CD4-positive, alpha-beta T cell (primary cell): Measurements from ENCODE around the gene CAMK4. TPM values are rescaled to one million over a fixed set of nuclear protein-coding genes. Genes with fewer than 3 reads are reported as not detected.

Source experiments
- ATAC-seq: fragments of 200-7000 bp; cut with Tn5 transposase; one replicate; pipeline ENCODE4 v1.10.0; 2022; ENCODE audit warnings: mild to moderate bottlenecking; ENCODE audit not compliant: poor library complexity
- CTCF ChIA-PET: fragments of 350-600 bp; sonication (Branson Sonifier 250); formaldehyde crosslinking; loops from one replicate; lab custom pipeline; 2021; ENCODE audit warnings: antibody characterized with exemption, inconsistent platforms; lab: Charles Lee
- POLR2A ChIA-PET: fragments of 350-600 bp; sonication (Branson Sonifier 250); formaldehyde crosslinking; loops from one replicate; lab custom pipeline; 2021; ENCODE audit warnings: antibody characterized with exemption, inconsistent platforms; lab: Charles Lee
- DNase-seq, 14 experiments: peaks; one replicate each; pipeline ENCODE4 v3.0.0-alpha.2; 2013 to 2020; ENCODE audit warnings: mixed read lengths in 2 of 14
- H3K27ac ChIP-seq, 2 donors: one replicate each; pipeline versions ENCODE4 v1.5.1 to v1.7.0; 2013; ENCODE audit warnings: low read length in 2 of 2, low read depth in 1 of 2, mild to moderate bottlenecking in 1 of 2
- H3K27me3 ChIP-seq, 2 experiments: 1 replicate in 1 of 2; 2 replicates in 1 of 2; pipeline versions ENCODE4 v1.6.1 to v1.7.0; 2013; ENCODE audit warnings: low read length in 2 of 2, control low read depth in 1 of 2, mild to moderate bottlenecking in 1 of 2, moderate library complexity in 1 of 2; ENCODE audit not compliant: insufficient read depth in 2 of 2, control insufficient read depth in 1 of 2
- H3K36me3 ChIP-seq: one replicate; pipeline ENCODE4 v1.6.1; 2013; ENCODE audit warnings: low read length, control low read depth; ENCODE audit not compliant: insufficient read depth
- H3K4me1 ChIP-seq: one replicate; pipeline ENCODE4 v1.6.1; 2013; ENCODE audit warnings: low read length, control low read depth; ENCODE audit not compliant: insufficient read depth
- H3K4me3 ChIP-seq: one replicate; pipeline ENCODE4 v1.5.1; 2013; ENCODE audit warnings: mild to moderate bottlenecking, low read length, moderate library complexity
- H3K9me3 ChIP-seq, 2 experiments: 1 replicate in 1 of 2; 2 replicates in 1 of 2; pipeline versions ENCODE4 v1.6.1 to v1.7.0; 2013; ENCODE audit warnings: low read length in 2 of 2, mild to moderate bottlenecking in 2 of 2, control low read depth in 1 of 2, moderate library complexity in 1 of 2; ENCODE audit not compliant: control insufficient read depth in 1 of 2, insufficient read depth in 1 of 2
- H3K27ac Mint-ChIP-seq: one replicate; pipeline ENCODE4 v1.8.0; 2020; ENCODE audit warnings: mixed read lengths
- H3K27me3 Mint-ChIP-seq: one replicate; pipeline ENCODE4 v1.8.0; 2021; ENCODE audit warnings: mixed read lengths
- H3K36me3 Mint-ChIP-seq: one replicate; pipeline ENCODE4 v1.8.0; 2021; ENCODE audit warnings: low read depth, mixed read lengths
- H3K4me1 Mint-ChIP-seq: one replicate; pipeline ENCODE4 v1.8.0; 2021; ENCODE audit warnings: low read depth, mixed read lengths
- H3K4me3 Mint-ChIP-seq: one replicate; pipeline ENCODE4 v1.8.0; 2020; ENCODE audit warnings: mild to moderate bottlenecking, mixed read lengths
- H3K9me3 Mint-ChIP-seq: one replicate; pipeline ENCODE4 v1.8.0; 2020; ENCODE audit warnings: mixed read lengths
- CTCF ChIP-seq: fragments of 200-600 bp; IDR thresholded peaks from one replicate; pipeline ENCODE4 v1.8.0; 2022; ENCODE audit warnings: antibody characterized with exemption, mild to moderate bottlenecking
- intact Hi-C, 2 experiments: fragments of 100-400 bp; cut with DNase I in 1 of 2; cut with micrococcal nuclease in 1 of 2; formaldehyde crosslinking; loops; one replicate each; pipeline versions ENCODE4 v1.15.1 to v1.9.0; 2023 to 2025; cut with DNase I, micrococcal nuclease
- total RNA-seq, 174 experiments: library from RNA in 2 of 174; stranded (reverse) in 2 of 174; gene quantifications; one replicate each; pipeline ENCODE4 v1.2.3 and lab custom pipeline; 2021 to 2026

CAMK4 gene
- total RNA-seq, 2 experiments from 2014 or later, result 202 to 225 TPM

GRCh38 chr5:111271885-111272284 is 47.7 kb downstream of the CAMK4 start:
- Histone ChIP-seq H3K9me3 (peaks cover 0 to 5% of the 10 kb centered on the region in 2 experiments), H3K36me3 (peaks cover 21% of the 10 kb centered on the region), H3K27ac (no peak overlapping the region), H3K4me3 (no peak overlapping the region), H3K4me1 (peaks cover 7% of the 10 kb centered on the region), H3K27me3 (no peaks in the 10 kb centered on the region)
- DNase-seq (no peak), ATAC-seq (no peak)
- intact Hi-C loops, result no loop called here
- Mint-ChIP-seq H3K27me3 (no peaks in the 10 kb centered on the region), H3K4me1 (peaks cover 81% of the 10 kb centered on the region), H3K9me3 (peaks cover 3% of the 10 kb centered on the region), H3K4me3 (peak overlapping the region; percentile 5), H3K36me3 (peaks cover 46% of the 10 kb centered on the region), H3K27ac (peak overlapping the region; percentile 30)
- POLR2A ChIA-PET, result interaction anchor here (1.0 to 1.1 kb wide), 2 partner anchors 46 to 48 kb away, joined by 3 read pairs; partner anchors contain the start of gene CAMK4
- CTCF ChIA-PET, result interaction anchor here (1.3 kb wide), 1 partner anchor 17 kb away, joined by 3 read pairs; no protein-coding TSS in a partner anchor
- TF ChIP-seq CTCF, result no peak

GRCh38 chr5:111277061-111277460 is 52.9 kb downstream of the CAMK4 start:
- no peak for DNase-seq
- no peak overlapping the region for H3K4me3 Mint-ChIP-seq
- intact Hi-C loops, result no loop called here
- peaks cover 81% of the 10 kb centered on the region for H3K4me1 Mint-ChIP-seq
- Histone ChIP-seq H3K27me3 (no peaks in the 10 kb centered on the region), H3K36me3 (no peaks in the 10 kb centered on the region), H3K4me1 (peaks cover 8% of the 10 kb centered on the region), H3K4me3 (no peak overlapping the region), H3K27ac (peak overlapping the region in 1 of 2 donors; percentile 13), H3K9me3 (no peaks in the 10 kb centered on the region)
- peaks cover under 1% of the 10 kb centered on the region for H3K36me3 Mint-ChIP-seq
- peak overlapping the region; percentile 71 for H3K27ac Mint-ChIP-seq
- H3K9me3 Mint-ChIP-seq, result no peaks in the 10 kb centered on the region
- CTCF ChIA-PET, result interaction anchor here (1.3 to 7.9 kb wide), 4 partner anchors 22 to 120 kb away, joined by 3 to 61 read pairs (median 42); partner anchors contain the start of gene CAMK4
- no peaks in the 10 kb centered on the region for H3K27me3 Mint-ChIP-seq
- POLR2A ChIA-PET, result interaction anchor here (3.2 to 5.1 kb wide), 3 partner anchors 40 to 53 kb away, joined by 11 to 42 read pairs (median 29); partner anchors contain the start of gene CAMK4
- no peak for TF ChIP-seq CTCF
- no peak for ATAC-seq

- no peaks in the 10 kb centered on the region for H3K27me3 Mint-ChIP-seq
- H3K9me3 Mint-ChIP-seq, result no peaks in the 10 kb centered on the region
- Histone ChIP-seq H3K4me1 (peaks cover 11% of the 10 kb centered on the region), H3K27me3 (no peaks in the 10 kb centered on the region), H3K4me3 (no peak overlapping the region), H3K27ac (no peak overlapping the region), H3K36me3 (no peaks in the 10 kb centered on the region), H3K9me3 (no peaks in the 10 kb centered on the region)
- CTCF ChIA-PET, result interaction anchor here (0.6 to 7.9 kb wide), 21 partner anchors 9 to 122 kb away, joined by 3 to 61 read pairs (median 5); partner anchors contain the start of gene CAMK4
- peak overlapping the region; percentile 59 for H3K27ac Mint-ChIP-seq
- peak; percentile 85 for TF ChIP-seq CTCF
- intact Hi-C loops, result loop anchor here (1.0 to 2.0 kb wide), 3 partner anchors 56 to 121 kb away; no protein-coding TSS in a partner anchor
- H3K36me3 Mint-ChIP-seq, result peaks cover 9% of the 10 kb centered on the region
- POLR2A ChIA-PET, result interaction anchor here (0.7 to 5.1 kb wide), 10 partner anchors 19 to 232 kb away, joined by 3 to 42 read pairs (median 4); partner anchors contain the start of gene CAMK4
- DNase-seq (peak; percentile 79 to 93 (median 86)), ATAC-seq (peak; percentile 98)
- H3K4me3 Mint-ChIP-seq, result peak overlapping the region; percentile 63
- peaks cover 87% of the 10 kb centered on the region for H3K4me1 Mint-ChIP-seq
Measured at GRCh38 chr5:111278858-111279504, 54.8 kb downstream of the CAMK4 start.
